Neural cell (in vitro differentiated cells): ENCODE measurements around the gene CASP6. TPM values are rescaled to one million over a fixed set of nuclear protein-coding genes. Genes with fewer than 3 reads are reported as not detected.

Experiments
- H2AFZ ChIP-seq: fragments of 200-600, 300-800 bp; sonication (generic), shearing (Covaris generic); 2 replicates; pipeline ENCODE4 v1.6.0; 2014; ENCODE audit warnings: low read depth, mild to moderate bottlenecking, antibody characterized with exemption, low read length, moderate library complexity
- H3F3A ChIP-seq: fragments of 200-600 bp; shearing (Covaris generic); 2 replicates; pipeline ENCODE4 v1.6.1; 2016; ENCODE audit warnings: mild to moderate bottlenecking, moderate library complexity, mixed read lengths, antibody characterized with exemption, low read length; ENCODE audit not compliant: insufficient read depth, poor library complexity, severe bottlenecking
- H3K27ac ChIP-seq: fragments of 200-600, 300-800 bp; sonication (generic), shearing (Covaris generic); 2 replicates; pipeline ENCODE4 v1.5.1; 2014; ENCODE audit warnings: mild to moderate bottlenecking, low read length, moderate library complexity
- H3K27me3 ChIP-seq: fragments of 300-800, 200-600 bp; sonication (generic), shearing (Covaris generic); 2 replicates; pipeline ENCODE4 v1.6.0; 2014; ENCODE audit warnings: mild to moderate bottlenecking, low read depth, low read length, moderate library complexity; ENCODE audit not compliant: insufficient read depth
- H3K36me3 ChIP-seq: fragments of 300-800, 200-600 bp; sonication (generic), shearing (Covaris generic); 2 replicates; pipeline ENCODE4 v1.5.1; 2014; ENCODE audit warnings: mild to moderate bottlenecking, antibody characterized with exemption, low read length, moderate library complexity; ENCODE audit not compliant: insufficient read depth
- H3K4me2 ChIP-seq: fragments of 300-800, 200-600 bp; sonication (generic), shearing (Covaris generic); 2 replicates; pipeline ENCODE4 v1.6.0; 2014; ENCODE audit warnings: mild to moderate bottlenecking, low read length
- H3K4me3 ChIP-seq: fragments of 300-800, 200-600 bp; sonication (generic), shearing (Covaris generic); 2 replicates; pipeline ENCODE4 v1.5.1; 2014; ENCODE audit warnings: mild to moderate bottlenecking, low read length, moderate library complexity
- H3K79me2 ChIP-seq: fragments of 200-600 bp; shearing (Covaris generic); replicated peaks from 2 replicates; pipeline ENCODE4 v1.6.0; 2014; ENCODE audit warnings: mild to moderate bottlenecking, low read length, moderate library complexity; ENCODE audit not compliant: insufficient read depth
- H3K9ac ChIP-seq: fragments of 300-800, 200-600 bp; sonication (generic), shearing (Covaris generic); 2 replicates; pipeline ENCODE4 v1.6.1; 2016; ENCODE audit warnings: mild to moderate bottlenecking, low read length, mixed read lengths
- H3K9me2 ChIP-seq: fragments of 200-600 bp; shearing (Covaris generic); 2 replicates; pipeline ENCODE4 v1.6.1; 2016; ENCODE audit warnings: mild to moderate bottlenecking, low read length, mixed read lengths; ENCODE audit not compliant: insufficient read depth
- H3K9me3 ChIP-seq: fragments of 200-600, 300-800 bp; sonication (generic), shearing (Covaris generic); 2 replicates; pipeline ENCODE4 v1.6.1; 2016; ENCODE audit warnings: mild to moderate bottlenecking, mixed run types, low read length, moderate library complexity, mixed read lengths
- H4K20me1 ChIP-seq: fragments of 200-600 bp; shearing (Covaris generic); 2 replicates; pipeline ENCODE4 v1.6.1; 2016; ENCODE audit warnings: mild to moderate bottlenecking, mixed run types; ENCODE audit not compliant: insufficient read depth
- CTCF ChIP-seq: fragments of 450-650 bp; IDR thresholded peaks from 2 replicates; pipeline ENCODE4 v1.5.1; 2014; ENCODE audit warnings: antibody characterized with exemption, mild to moderate bottlenecking, moderate library complexity; ENCODE audit not compliant: poor library complexity, severe bottlenecking
- EP300 ChIP-seq: fragments of 450-650 bp; conservative IDR thresholded peaks from 2 replicates; pipeline ENCODE4 v1.6.1; 2014; ENCODE audit warnings: antibody characterized with exemption, mild to moderate bottlenecking, moderate library complexity; ENCODE audit not compliant: poor library complexity, severe bottlenecking
- EZH2 ChIP-seq: fragments of 200-600, 300-800 bp; shearing (Covaris generic), sonication (generic); IDR thresholded peaks from 2 replicates; pipeline ENCODE4 v1.6.1; 2014; ENCODE audit warnings: antibody characterized with exemption, low read length, borderline replicate concordance, mild to moderate bottlenecking; ENCODE audit not compliant: insufficient read depth, poor library complexity, severe bottlenecking
- MXI1 ChIP-seq: fragments of 450-650 bp; conservative IDR thresholded peaks from 2 replicates; pipeline ENCODE4 v1.6.1; 2014; ENCODE audit warnings: antibody characterized with exemption, mild to moderate bottlenecking; ENCODE audit not compliant: poor library complexity, severe bottlenecking
- POLR2AphosphoS5 ChIP-seq: IDR thresholded peaks from 2 replicates; pipeline ENCODE4 v1.6.1; 2012
- RAD21 ChIP-seq: fragments of 450-650 bp; conservative IDR thresholded peaks from 2 replicates; pipeline ENCODE4 v1.6.1; 2014; ENCODE audit warnings: antibody characterized with exemption, mild to moderate bottlenecking, moderate library complexity
- REST ChIP-seq: IDR thresholded peaks from 2 replicates; pipeline ENCODE4 v1.6.1; 2012; ENCODE audit warnings: borderline replicate concordance
- SMC3 ChIP-seq: fragments of 450-650 bp; conservative IDR thresholded peaks from 2 replicates; pipeline ENCODE4 v1.6.1; 2014; ENCODE audit warnings: antibody characterized with exemption, mild to moderate bottlenecking, moderate library complexity; ENCODE audit not compliant: poor library complexity
- TAF1 ChIP-seq: IDR thresholded peaks from 2 replicates; pipeline ENCODE4 v1.6.1; 2012; ENCODE audit warnings: low read depth
- polyA plus RNA-seq: library from polyadenylated mRNA; depleted of rRNA; stranded (reverse); fragments of >200 nt; gene quantifications from 2 replicates; pipeline ENCODE4 v1.2.3, GENCODE V29; 2014

CASP6 gene
- polyA plus RNA-seq, 1 donor from 2014 or later: 5.1 TPM

GRCh38 chr4:109672169-109672930 is 30.9 kb downstream of the CASP6 start:
- Histone ChIP-seq H3K9ac (no peak overlapping the region), H3K4me2 (no peak overlapping the region), H3K9me3 (no peaks in the 10 kb centered on the region), H3K36me3 (no peaks in the 10 kb centered on the region), H2AFZ (no peak overlapping the region), H3K4me3 (no peak overlapping the region), H4K20me1 (no peaks in the 10 kb centered on the region), H3K9me2 (no peaks in the 10 kb centered on the region), H3K27me3 (no peaks in the 10 kb centered on the region), H3K27ac (no peak overlapping the region), H3F3A (no peaks in the 10 kb centered on the region), H3K79me2 (no peaks in the 10 kb centered on the region)
- TF ChIP-seq MXI1: no peak
- no peak for TF ChIP-seq RAD21
- no peak for TF ChIP-seq POLR2AphosphoS5
- no peak for TF ChIP-seq EP300

- no peaks in the 10 kb centered on the region for H3K27me3 ChIP-seq
- no peaks in the 10 kb centered on the region for H3K9me3 ChIP-seq
- H3K36me3 ChIP-seq: no peaks in the 10 kb centered on the region
- H3K9me2 ChIP-seq: no peaks in the 10 kb centered on the region
- no peak overlapping the region for H3K4me3 ChIP-seq
- H3K27ac ChIP-seq: no peak overlapping the region
- H3K79me2 ChIP-seq: no peaks in the 10 kb centered on the region
- no peak overlapping the region for H3K9ac ChIP-seq
- H3F3A ChIP-seq: no peaks in the 10 kb centered on the region
- no peak overlapping the region for H3K4me2 ChIP-seq
- no peak overlapping the region for H2AFZ ChIP-seq
- H4K20me1 ChIP-seq: no peaks in the 10 kb centered on the region
- TF ChIP-seq POLR2AphosphoS5 (no peak), SMC3 (no peak), RAD21 (no peak), TAF1 (no peak), MXI1 (no peak), REST (no peak), EZH2 (no peak), CTCF (no peak)
Measured at GRCh38 chr4:109671350-109671749, 31.9 kb downstream of the CASP6 start.
